ENCODE results near the gene ZNF142.

- no peak for TF ChIP-seq CTCF (conservative IDR thresholded peaks at IDR 0.05 in 1 of 2, IDR thresholded peaks at IDR 0.05 in 1 of 2; ENCODE audit: extremely low read depth in 1 of 2, insufficient read depth in 1 of 2, low read depth in 1 of 2, low read length in 2 of 2)
- TF ChIP-seq EZH2 (IDR thresholded peaks at IDR 0.05; ENCODE audit: borderline replicate concordance, low read length) = no peak
Measured at GRCh38 chr2:218698885-218699284, 39.5 kb upstream of the ZNF142 start.

Data from mammary epithelial cell (primary cell).